ENCODE results near the gene CIAO3.

DNA sequence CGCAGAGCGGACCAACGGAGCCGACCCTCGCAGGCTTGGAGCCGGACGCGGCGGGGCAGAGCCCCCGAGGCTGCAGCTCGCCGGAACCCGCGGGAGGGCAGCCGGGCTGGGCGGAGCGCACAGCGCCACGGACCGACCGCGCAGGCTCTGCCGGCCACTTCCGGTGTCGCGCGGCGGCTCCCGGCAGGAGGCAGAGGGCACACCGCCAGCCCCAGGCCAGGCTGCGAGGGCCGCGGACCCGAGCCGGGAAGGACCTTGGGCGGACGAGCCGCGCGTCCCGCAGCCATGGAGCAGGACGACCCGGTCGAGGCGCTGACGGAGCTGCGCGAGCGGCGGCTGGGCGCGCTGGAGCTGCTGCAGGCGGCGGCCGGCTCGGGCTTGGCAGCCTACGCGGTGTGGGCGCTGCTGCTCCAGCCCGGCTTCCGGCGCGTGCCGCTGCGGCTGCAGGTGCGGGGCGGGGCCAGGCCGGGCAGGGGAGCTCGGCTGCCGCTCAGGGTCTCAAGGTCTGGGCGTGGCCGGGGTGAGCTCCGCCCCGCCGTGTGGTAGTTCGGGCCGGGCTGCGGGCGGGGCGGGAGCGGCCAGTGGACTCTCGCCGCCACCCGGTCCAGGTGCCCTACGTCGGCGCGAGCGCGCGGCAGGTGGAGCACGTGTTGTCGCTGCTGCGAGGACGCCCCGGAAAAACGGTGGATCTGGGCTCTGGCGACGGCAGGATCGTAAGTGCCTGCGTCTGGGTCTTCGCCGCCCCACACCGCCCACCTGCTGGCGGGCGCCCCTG, 19.6 kb downstream of the CIAO3 start, which contains the start of gene ANTKMT:
- TF ChIP-seq, protein P1, sequence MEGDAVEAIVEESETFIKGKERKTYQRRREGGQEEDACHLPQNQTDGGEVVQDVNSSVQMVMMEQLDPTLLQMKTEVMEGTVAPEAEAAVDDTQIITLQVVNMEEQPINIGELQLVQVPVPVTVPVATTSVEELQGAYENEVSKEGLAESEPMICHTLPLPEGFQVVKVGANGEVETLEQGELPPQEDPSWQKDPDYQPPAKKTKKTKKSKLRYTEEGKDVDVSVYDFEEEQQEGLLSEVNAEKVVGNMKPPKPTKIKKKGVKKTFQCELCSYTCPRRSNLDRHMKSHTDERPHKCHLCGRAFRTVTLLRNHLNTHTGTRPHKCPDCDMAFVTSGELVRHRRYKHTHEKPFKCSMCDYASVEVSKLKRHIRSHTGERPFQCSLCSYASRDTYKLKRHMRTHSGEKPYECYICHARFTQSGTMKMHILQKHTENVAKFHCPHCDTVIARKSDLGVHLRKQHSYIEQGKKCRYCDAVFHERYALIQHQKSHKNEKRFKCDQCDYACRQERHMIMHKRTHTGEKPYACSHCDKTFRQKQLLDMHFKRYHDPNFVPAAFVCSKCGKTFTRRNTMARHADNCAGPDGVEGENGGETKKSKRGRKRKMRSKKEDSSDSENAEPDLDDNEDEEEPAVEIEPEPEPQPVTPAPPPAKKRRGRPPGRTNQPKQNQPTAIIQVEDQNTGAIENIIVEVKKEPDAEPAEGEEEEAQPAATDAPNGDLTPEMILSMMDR (IDR thresholded peaks at IDR 0.05), result no peak
- no peak for TF ChIP-seq EZH2 (IDR thresholded peaks at IDR 0.05; ENCODE audit: borderline replicate concordance, insufficient read depth, low read depth, low read length, poor library complexity, severe bottlenecking)
